HEK293 (cell line): ENCODE measurements around the gene DUSP1.

Source experiments
- CTCF ChIA-PET: fragments of 350-600 bp; formaldehyde crosslinking; extraction: SDS; loops from one replicate; lab custom pipeline; 2021; ENCODE audit warnings: antibody characterized with exemption; lab: Yijun Ruan, JAX
- POLR2A ChIA-PET: fragments of 300-600 bp; formaldehyde crosslinking; extraction: SDS; loops from one replicate; lab custom pipeline; 2020; ENCODE audit warnings: antibody characterized with exemption, inconsistent platforms; lab: Yijun Ruan, JAX
- H3K27ac ChIP-seq: fragments of 200-500 bp; sonication (Bioruptor generic); 2 replicates; pipeline ENCODE4 v1.5.1; 2014; ENCODE audit warnings: low read depth, low read length, control low read depth, inconsistent platforms; ENCODE audit errors: extremely low read depth
- H3K36me3 ChIP-seq, 2 experiments: fragments of 200-500 bp in 1 of 2; sonication (Bioruptor generic) in 1 of 2; 1 replicate in 1 of 2; 2 replicates in 1 of 2; pipeline ENCODE4 v1.5.1; 2014 to 2017; ENCODE audit warnings: inconsistent platforms in 2 of 2, low read length in 2 of 2; ENCODE audit not compliant: control insufficient read depth in 2 of 2, insufficient read depth in 1 of 2
- H3K4me1 ChIP-seq: fragments of 200-500 bp; sonication (Bioruptor generic); 2 replicates; pipeline ENCODE4 v1.5.1; 2014; ENCODE audit warnings: mild to moderate bottlenecking, low read length, inconsistent platforms; ENCODE audit not compliant: control insufficient read depth, insufficient read depth
- H3K4me3 ChIP-seq: 2 replicates; pipeline ENCODE4 v1.5.1; 2011; ENCODE audit warnings: low read depth, mild to moderate bottlenecking, control low read depth, low read length, moderate library complexity
- H3K9me3 ChIP-seq: fragments of 200-500 bp; sonication (Bioruptor generic); 2 replicates; pipeline ENCODE4 v1.5.1; 2014; ENCODE audit warnings: low read depth, low read length, inconsistent platforms; ENCODE audit not compliant: control insufficient read depth, insufficient read depth
- IKZF3 ChIP-seq: fragments of 450-650 bp; IDR thresholded peaks from 2 replicates; pipeline ENCODE4 v1.5.0; 2018; ENCODE audit warnings: missing biosample characterization, mild to moderate bottlenecking, missing genetic modification characterization, moderate library complexity
- KLF1 ChIP-seq: fragments of 450-650 bp; formaldehyde crosslinking; IDR thresholded peaks from 2 replicates; pipeline ENCODE4 v1.5.1; 2016; ENCODE audit warnings: missing biosample characterization, missing genetic modification characterization
- KLF10 ChIP-seq: fragments of 450-650 bp; IDR thresholded peaks from 2 replicates; pipeline ENCODE4 v1.5.1; 2018; ENCODE audit warnings: missing biosample characterization, mild to moderate bottlenecking, missing genetic modification characterization
- MYNN ChIP-seq: fragments of 450-650 bp; formaldehyde crosslinking; IDR thresholded peaks from 2 replicates; pipeline ENCODE4 v1.5.1; 2016; ENCODE audit warnings: missing biosample characterization, missing genetic modification characterization, borderline replicate concordance
- PRDM1 ChIP-seq: fragments of 450-650 bp; formaldehyde crosslinking; IDR thresholded peaks from 2 replicates; pipeline ENCODE4; 2016; ENCODE audit warnings: missing biosample characterization, missing genetic modification characterization
- SETDB1 ChIP-seq: IDR thresholded peaks from one replicate; pipeline ENCODE4 v1.6.1; 2017; ENCODE audit warnings: mild to moderate bottlenecking, low read length, moderate library complexity, mixed read lengths; ENCODE audit not compliant: insufficient read length
- ZBTB1 ChIP-seq: fragments of 450-650 bp; formaldehyde crosslinking; IDR thresholded peaks from 2 replicates; pipeline ENCODE4 v1.5.1; 2016; ENCODE audit warnings: missing biosample characterization, missing genetic modification characterization
- ZNF202 ChIP-seq: fragments of 450-650 bp; formaldehyde crosslinking; IDR thresholded peaks from 2 replicates; pipeline ENCODE4 v1.5.1; 2016; ENCODE audit warnings: missing biosample characterization, missing genetic modification characterization, borderline replicate concordance
- ZNF211 ChIP-seq: fragments of 450-650 bp; formaldehyde crosslinking; IDR thresholded peaks from 2 replicates; pipeline ENCODE4 v1.5.1; 2016; ENCODE audit warnings: low read depth, missing biosample characterization, missing genetic modification characterization
- ZNF433 ChIP-seq: fragments of 450-650 bp; formaldehyde crosslinking; IDR thresholded peaks from 2 replicates; pipeline ENCODE4 v1.5.1; 2016; ENCODE audit warnings: missing biosample characterization, missing genetic modification characterization, low read depth
- ZNF555 ChIP-seq: fragments of 450-650 bp; formaldehyde crosslinking; conservative IDR thresholded peaks from 2 replicates; pipeline ENCODE4 v1.5.1; 2017; ENCODE audit warnings: missing biosample characterization, mild to moderate bottlenecking, missing genetic modification characterization, inconsistent platforms
- ZNF658 ChIP-seq: fragments of 450-650 bp; formaldehyde crosslinking; IDR thresholded peaks from 2 replicates; pipeline ENCODE4; 2016; ENCODE audit warnings: missing biosample characterization, missing genetic modification characterization
- TF ChIP-seq, protein P1 (sequence below): fragments of 450-650 bp; formaldehyde crosslinking; IDR thresholded peaks from 2 replicates; pipeline ENCODE4 v1.5.1; 2016; ENCODE audit warnings: missing biosample characterization, missing genetic modification characterization
- TF ChIP-seq, protein P2 (sequence below): fragments of 450-650 bp; IDR thresholded peaks from 2 replicates; pipeline ENCODE4 v1.5.1; 2018; ENCODE audit warnings: missing biosample characterization, mild to moderate bottlenecking, missing genetic modification characterization
- TF ChIP-seq, protein P3 (sequence below): fragments of 450-650 bp; formaldehyde crosslinking; IDR thresholded peaks from 2 replicates; pipeline ENCODE4 v1.5.1; 2017; ENCODE audit warnings: missing biosample characterization, missing genetic modification characterization
- TF ChIP-seq, protein P4 (sequence below): fragments of 450-650 bp; formaldehyde crosslinking; IDR thresholded peaks from 2 replicates; pipeline ENCODE4 v1.5.1; 2017; ENCODE audit warnings: missing biosample characterization, missing genetic modification characterization

Gene DUSP1

DNA sequence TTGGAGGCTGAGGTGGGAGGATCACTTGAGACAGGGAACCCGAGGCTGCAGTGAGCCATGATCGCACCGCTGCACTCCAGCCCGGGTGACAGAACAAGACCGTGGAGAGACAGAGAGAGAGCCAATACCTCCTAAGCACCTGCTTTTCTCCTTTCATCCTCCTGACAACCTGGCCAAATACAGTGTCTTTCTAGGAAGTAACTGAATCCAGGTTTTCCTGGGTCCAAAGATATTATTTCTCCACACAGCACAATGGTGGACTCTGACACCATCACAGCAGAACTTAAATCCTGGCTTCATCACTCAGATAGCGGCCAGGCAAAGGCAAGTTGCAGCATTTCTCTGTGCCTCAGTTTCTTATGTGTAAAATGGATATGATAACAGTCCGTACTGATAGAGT, 21.9 kb downstream of the DUSP1 start (continued):
- TF ChIP-seq KLF10 (tag by site-specific recombination) = no peak
- no peak for TF ChIP-seq ZNF658 (tag by site-specific recombination)
- TF ChIP-seq PRDM1 (tag by site-specific recombination) = no peak
- TF ChIP-seq, protein P1, sequence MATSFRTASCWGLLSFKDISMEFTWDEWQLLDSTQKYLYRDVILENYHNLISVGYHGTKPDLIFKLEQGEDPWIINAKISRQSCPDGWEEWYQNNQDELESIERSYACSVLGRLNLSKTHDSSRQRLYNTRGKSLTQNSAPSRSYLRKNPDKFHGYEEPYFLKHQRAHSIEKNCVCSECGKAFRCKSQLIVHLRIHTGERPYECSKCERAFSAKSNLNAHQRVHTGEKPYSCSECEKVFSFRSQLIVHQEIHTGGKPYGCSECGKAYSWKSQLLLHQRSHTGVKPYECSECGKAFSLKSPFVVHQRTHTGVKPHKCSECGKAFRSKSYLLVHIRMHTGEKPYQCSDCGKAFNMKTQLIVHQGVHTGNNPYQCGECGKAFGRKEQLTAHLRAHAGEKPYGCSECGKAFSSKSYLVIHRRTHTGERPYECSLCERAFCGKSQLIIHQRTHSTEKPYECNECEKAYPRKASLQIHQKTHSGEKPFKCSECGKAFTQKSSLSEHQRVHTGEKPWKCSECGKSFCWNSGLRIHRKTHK (tag by site-specific recombination) = no peak
- no peak for TF ChIP-seq ZNF433 (tag by site-specific recombination)
- TF ChIP-seq, protein P2, sequence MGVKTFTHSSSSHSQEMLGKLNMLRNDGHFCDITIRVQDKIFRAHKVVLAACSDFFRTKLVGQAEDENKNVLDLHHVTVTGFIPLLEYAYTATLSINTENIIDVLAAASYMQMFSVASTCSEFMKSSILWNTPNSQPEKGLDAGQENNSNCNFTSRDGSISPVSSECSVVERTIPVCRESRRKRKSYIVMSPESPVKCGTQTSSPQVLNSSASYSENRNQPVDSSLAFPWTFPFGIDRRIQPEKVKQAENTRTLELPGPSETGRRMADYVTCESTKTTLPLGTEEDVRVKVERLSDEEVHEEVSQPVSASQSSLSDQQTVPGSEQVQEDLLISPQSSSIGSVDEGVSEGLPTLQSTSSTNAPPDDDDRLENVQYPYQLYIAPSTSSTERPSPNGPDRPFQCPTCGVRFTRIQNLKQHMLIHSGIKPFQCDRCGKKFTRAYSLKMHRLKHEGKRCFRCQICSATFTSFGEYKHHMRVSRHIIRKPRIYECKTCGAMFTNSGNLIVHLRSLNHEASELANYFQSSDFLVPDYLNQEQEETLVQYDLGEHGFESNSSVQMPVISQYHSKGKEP (tag by site-specific recombination) = no peak
- TF ChIP-seq KLF1 = no peak
- TF ChIP-seq IKZF3 (tag by site-specific recombination) = no peak
- no peak for TF ChIP-seq ZBTB1 (tag by site-specific recombination)

DNA sequence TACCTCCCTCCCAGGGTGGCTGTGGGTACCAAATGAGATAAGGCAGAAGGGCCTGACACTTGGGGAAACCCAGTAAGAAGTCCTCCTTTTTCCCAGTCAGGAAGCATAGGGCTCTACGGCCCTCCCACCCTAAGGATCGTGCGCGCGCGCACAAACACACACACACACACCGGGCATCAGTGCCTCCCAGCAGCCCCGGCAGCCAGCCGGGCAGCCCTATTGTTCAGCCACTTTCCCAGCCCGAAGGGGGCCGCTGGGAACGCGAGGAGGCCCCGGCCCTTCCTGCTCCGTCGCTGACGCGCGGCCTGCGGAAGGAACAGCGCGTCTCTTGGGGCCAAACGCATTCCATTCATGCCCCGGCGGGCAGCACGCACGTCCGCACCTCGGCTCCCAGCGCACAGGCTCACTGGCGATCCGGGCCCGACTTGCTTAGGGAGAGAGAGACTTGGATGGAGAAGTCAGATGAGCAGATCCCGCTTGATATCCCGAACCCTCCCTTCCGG, 22.6 kb downstream of the DUSP1 start:
- H3K27ac ChIP-seq = no peak overlapping the region
- TF ChIP-seq MYNN (no peak), ZNF202 (0 out of 2 replicates have a peak, but pooled peaks have one; percentile 6)
- CTCF ChIA-PET = no interaction called here
- no peaks in the 10 kb centered on the region for H3K9me3 ChIP-seq
- POLR2A ChIA-PET = no interaction called here
- H3K4me3 ChIP-seq = no peak overlapping the region
- H3K4me1 ChIP-seq = no peaks in the 10 kb centered on the region
- H3K36me3 ChIP-seq = no peaks in the 10 kb centered on the region

DNA sequence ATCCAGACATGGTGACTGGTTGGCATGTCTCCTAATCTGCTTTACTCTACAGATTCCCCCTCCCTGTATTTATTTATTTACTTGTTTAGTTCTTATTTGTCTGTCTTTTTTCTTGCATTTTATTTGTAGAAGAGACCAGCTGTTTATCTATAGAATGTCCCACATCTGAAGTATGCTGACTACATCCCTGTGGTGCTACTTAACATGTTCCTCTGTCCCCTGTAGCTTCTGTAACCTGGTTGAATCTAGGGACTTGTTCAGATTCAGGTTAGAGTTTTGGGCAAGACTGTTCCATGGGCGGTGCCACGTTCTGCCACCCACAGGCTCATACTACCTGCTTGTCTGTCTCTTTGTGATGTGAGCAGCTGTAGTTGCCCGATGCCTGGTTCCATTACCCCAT, 23.5 kb downstream of the DUSP1 start:
- CTCF ChIA-PET = no interaction called here

More for the DNA sequence above, 23.5 kb downstream of the DUSP1 start:
- no peaks in the 10 kb centered on the region for H3K4me1 ChIP-seq
- H3K27ac ChIP-seq = no peak overlapping the region
- H3K9me3 ChIP-seq = no peaks in the 10 kb centered on the region
- no peaks in the 10 kb centered on the region for H3K36me3 ChIP-seq
- TF ChIP-seq, protein P3, sequence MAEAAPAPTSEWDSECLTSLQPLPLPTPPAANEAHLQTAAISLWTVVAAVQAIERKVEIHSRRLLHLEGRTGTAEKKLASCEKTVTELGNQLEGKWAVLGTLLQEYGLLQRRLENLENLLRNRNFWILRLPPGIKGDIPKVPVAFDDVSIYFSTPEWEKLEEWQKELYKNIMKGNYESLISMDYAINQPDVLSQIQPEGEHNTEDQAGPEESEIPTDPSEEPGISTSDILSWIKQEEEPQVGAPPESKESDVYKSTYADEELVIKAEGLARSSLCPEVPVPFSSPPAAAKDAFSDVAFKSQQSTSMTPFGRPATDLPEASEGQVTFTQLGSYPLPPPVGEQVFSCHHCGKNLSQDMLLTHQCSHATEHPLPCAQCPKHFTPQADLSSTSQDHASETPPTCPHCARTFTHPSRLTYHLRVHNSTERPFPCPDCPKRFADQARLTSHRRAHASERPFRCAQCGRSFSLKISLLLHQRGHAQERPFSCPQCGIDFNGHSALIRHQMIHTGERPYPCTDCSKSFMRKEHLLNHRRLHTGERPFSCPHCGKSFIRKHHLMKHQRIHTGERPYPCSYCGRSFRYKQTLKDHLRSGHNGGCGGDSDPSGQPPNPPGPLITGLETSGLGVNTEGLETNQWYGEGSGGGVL (tag by site-specific recombination) = no peak
- TF ChIP-seq SETDB1 (peak; percentile 74), ZNF211 (tag by site-specific recombination) (no peak), ZNF555 (tag by site-specific recombination) (no peak)
- TF ChIP-seq, protein P4, sequence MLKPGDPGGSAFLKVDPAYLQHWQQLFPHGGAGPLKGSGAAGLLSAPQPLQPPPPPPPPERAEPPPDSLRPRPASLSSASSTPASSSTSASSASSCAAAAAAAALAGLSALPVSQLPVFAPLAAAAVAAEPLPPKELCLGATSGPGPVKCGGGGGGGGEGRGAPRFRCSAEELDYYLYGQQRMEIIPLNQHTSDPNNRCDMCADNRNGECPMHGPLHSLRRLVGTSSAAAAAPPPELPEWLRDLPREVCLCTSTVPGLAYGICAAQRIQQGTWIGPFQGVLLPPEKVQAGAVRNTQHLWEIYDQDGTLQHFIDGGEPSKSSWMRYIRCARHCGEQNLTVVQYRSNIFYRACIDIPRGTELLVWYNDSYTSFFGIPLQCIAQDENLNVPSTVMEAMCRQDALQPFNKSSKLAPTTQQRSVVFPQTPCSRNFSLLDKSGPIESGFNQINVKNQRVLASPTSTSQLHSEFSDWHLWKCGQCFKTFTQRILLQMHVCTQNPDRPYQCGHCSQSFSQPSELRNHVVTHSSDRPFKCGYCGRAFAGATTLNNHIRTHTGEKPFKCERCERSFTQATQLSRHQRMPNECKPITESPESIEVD (tag by site-specific recombination) = no peak
- H3K4me3 ChIP-seq = no peak overlapping the region
- POLR2A ChIA-PET = interaction anchor here (0.7 kb wide), 1 partner anchor 18 kb away, joined by 5 read pairs; no protein-coding TSS in a partner anchor
